ENCODE data around the gene TSHZ3.

The TSHZ3 gene

GRCh38 chr19:31349160-31349881 is at the start of gene TSHZ3:
TSS of gene TSHZ3 (minus strand) at chr19:31349436. CDS start at chr19:31349219, 217 bp downstream.
- peak; percentile 73 for DNase-seq (ENCODE audit: low spot score)

GRCh38 chr19:31397308-31397707 is 48.1 kb upstream of the TSHZ3 start:
- DNase-seq (ENCODE audit: low spot score): no peak

- no peak for DNase-seq (ENCODE audit: low spot score)
These were observed 43.2 kb upstream of the TSHZ3 start for GRCh38 chr19:31392464-31392863.

- no peak for DNase-seq (ENCODE audit: low spot score)
These were observed 42.3 kb upstream of the TSHZ3 start for GRCh38 chr19:31391518-31391917.

- no peak for DNase-seq (ENCODE audit: low spot score)
These were observed 41.5 kb upstream of the TSHZ3 start for GRCh38 chr19:31390711-31391110.

- no peak for DNase-seq (ENCODE audit: low spot score)
These were observed 40.6 kb upstream of the TSHZ3 start for GRCh38 chr19:31389874-31390273.

- DNase-seq (ENCODE audit: low spot score): no peak
These were observed 38.6 kb upstream of the TSHZ3 start for GRCh38 chr19:31387717-31388301.

- DNase-seq (ENCODE audit: low spot score): no peak
These were observed 37.6 kb upstream of the TSHZ3 start for GRCh38 chr19:31386806-31387205.

- no peak for DNase-seq (ENCODE audit: low spot score)
These were observed 36.5 kb upstream of the TSHZ3 start for GRCh38 chr19:31385744-31386143.

- no peak for DNase-seq (ENCODE audit: low spot score)
These were observed 34.3 kb upstream of the TSHZ3 start for GRCh38 chr19:31383553-31383952.

GRCh38 chr19:31380854-31381253 is 31.6 kb upstream of the TSHZ3 start:
- no peak for DNase-seq (ENCODE audit: low spot score)

GRCh38 chr19:31378404-31378803 is 29.2 kb upstream of the TSHZ3 start:
- no peak for DNase-seq (ENCODE audit: low spot score)

GRCh38 chr19:31377736-31378135 is 28.5 kb upstream of the TSHZ3 start:
- no peak for DNase-seq (ENCODE audit: low spot score)

GRCh38 chr19:31372246-31372781 is 23.1 kb upstream of the TSHZ3 start:
- no peak for DNase-seq (ENCODE audit: low spot score)

- DNase-seq (ENCODE audit: low spot score): no peak
These were observed 21.0 kb upstream of the TSHZ3 start for GRCh38 chr19:31370216-31370615.

GRCh38 chr19:31364963-31365362 is 15.7 kb upstream of the TSHZ3 start:
- DNase-seq (ENCODE audit: low spot score): no peak

GRCh38 chr19:31361728-31362127 is 12.5 kb upstream of the TSHZ3 start:
- DNase-seq (ENCODE audit: low spot score): no peak

- no peak for DNase-seq (ENCODE audit: low spot score)
These were observed 8.1 kb upstream of the TSHZ3 start for GRCh38 chr19:31357315-31357673.

GRCh38 chr19:31356587-31357314 is 7.5 kb upstream of the TSHZ3 start:
- peak; percentile 81 for DNase-seq (ENCODE audit: low spot score)

GRCh38 chr19:31355665-31356289 is 6.5 kb upstream of the TSHZ3 start:
- peak; percentile 35 for DNase-seq (ENCODE audit: low spot score)

GRCh38 chr19:31354799-31355664 is 5.8 kb upstream of the TSHZ3 start:
- DNase-seq (ENCODE audit: low spot score): peak; percentile 58

GRCh38 chr19:31354316-31354715 is 5.1 kb upstream of the TSHZ3 start:
- no peak for DNase-seq (ENCODE audit: low spot score)
